Measurements from ENCODE around the gene GCA. TPM values are rescaled to one million over a fixed set of nuclear protein-coding genes. Genes with fewer than 3 reads are reported as not detected.
A peak's percentile ranks its signal among the peaks of the same experiment; 100 is the strongest.

The GCA gene
- total RNA-seq, 3 donors from 2014 or later: 14.1 to 32.8 (median 29.1) TPM

DNA sequence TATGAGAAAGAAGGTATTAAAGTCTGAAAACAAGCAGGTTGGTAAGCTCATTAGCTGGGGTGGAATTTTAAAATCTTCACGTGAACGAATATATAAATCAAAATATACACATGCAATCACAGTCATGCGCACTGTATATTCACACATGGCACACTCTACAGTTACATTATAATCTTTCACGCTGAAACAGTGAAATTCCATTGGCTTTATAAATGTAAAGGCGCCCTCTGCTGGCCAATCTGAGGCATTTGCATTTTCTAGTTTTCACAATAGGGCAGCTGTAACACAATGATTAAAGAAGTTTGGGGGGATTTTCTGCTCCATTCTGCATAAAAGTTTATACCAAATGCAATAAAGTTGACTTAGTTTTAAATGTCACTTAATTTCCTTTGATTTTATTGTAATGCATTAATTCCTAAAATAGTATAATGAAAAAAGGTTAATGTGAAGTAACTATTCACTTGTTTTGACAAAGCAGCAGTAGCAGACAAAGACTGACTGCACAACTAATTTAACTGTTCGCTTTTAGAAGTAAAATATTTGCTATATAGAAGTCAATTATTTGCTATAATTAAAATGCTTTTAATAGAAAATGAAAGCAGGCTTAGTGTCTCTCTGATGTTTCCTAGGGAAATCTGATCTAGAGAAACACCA, 42.7 kb upstream of the GCA start:
- H3K4me3 ChIP-seq: no peak overlapping the region
- peak; percentile 80 for ATAC-seq
- no peaks in the 10 kb centered on the region for H3K9me3 ChIP-seq
- intact Hi-C loops (cut with DNase I, micrococcal nuclease): no loop called here
- peak in 1 of 3 donors; percentile 32 for DNase-seq
- TF ChIP-seq, protein P1, sequence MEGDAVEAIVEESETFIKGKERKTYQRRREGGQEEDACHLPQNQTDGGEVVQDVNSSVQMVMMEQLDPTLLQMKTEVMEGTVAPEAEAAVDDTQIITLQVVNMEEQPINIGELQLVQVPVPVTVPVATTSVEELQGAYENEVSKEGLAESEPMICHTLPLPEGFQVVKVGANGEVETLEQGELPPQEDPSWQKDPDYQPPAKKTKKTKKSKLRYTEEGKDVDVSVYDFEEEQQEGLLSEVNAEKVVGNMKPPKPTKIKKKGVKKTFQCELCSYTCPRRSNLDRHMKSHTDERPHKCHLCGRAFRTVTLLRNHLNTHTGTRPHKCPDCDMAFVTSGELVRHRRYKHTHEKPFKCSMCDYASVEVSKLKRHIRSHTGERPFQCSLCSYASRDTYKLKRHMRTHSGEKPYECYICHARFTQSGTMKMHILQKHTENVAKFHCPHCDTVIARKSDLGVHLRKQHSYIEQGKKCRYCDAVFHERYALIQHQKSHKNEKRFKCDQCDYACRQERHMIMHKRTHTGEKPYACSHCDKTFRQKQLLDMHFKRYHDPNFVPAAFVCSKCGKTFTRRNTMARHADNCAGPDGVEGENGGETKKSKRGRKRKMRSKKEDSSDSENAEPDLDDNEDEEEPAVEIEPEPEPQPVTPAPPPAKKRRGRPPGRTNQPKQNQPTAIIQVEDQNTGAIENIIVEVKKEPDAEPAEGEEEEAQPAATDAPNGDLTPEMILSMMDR (IDR thresholded peaks at IDR 0.05): peak; percentile 79
- no peaks in the 10 kb centered on the region for H3K36me3 ChIP-seq (ENCODE audit: low read depth)
- no peaks in the 10 kb centered on the region for H3K4me1 ChIP-seq (ENCODE audit: low read depth)

DNA sequence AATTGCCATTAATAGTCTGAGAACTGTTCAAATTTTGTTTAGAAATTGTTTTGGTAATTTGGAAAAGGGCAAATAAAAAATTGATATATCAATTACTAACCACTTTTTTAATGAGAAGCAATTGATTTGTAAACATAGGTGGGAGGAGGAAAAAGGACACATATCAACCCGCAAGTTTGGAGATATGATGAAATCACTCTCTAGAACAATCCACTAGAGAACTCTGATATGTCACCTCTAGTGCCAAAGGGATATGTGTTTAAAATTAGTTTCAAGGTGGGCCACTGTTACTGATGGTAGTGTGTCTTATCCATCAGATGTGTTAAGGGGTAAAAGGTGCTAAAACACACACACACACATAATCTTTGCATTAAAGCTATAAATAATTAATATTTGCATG, 42.1 kb upstream of the GCA start:
- TF ChIP-seq, protein P1 (IDR thresholded peaks at IDR 0.05): no peak
- ATAC-seq (no peak), DNase-seq (no peak)
- intact Hi-C loops (cut with DNase I, micrococcal nuclease): no loop called here
- H3K36me3 ChIP-seq (ENCODE audit: low read depth): no peaks in the 10 kb centered on the region
- no peaks in the 10 kb centered on the region for H3K9me3 ChIP-seq
- no peak overlapping the region for H3K4me3 ChIP-seq
- H3K4me1 ChIP-seq (ENCODE audit: low read depth): no peaks in the 10 kb centered on the region

DNA sequence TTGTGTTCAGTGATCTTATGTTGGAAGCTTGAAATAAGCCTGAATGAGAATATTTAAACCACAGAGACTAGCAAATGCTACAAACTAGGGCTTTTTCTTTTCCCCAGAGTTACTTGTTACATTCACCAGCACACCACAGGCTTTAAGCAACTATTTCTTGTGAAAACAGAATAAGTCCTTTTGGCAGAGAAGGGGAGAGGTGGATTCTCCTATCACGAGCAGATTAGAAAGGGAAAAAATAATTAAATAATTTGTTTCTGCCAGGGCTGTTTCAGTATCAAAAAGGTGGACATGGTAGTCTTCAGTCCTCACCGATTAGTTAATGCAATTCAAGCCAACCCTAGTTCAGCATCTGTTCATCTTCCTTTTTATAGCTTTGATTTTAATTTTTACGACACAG, 38.0 kb upstream of the GCA start:
- intact Hi-C loops (cut with DNase I, micrococcal nuclease): no loop called here
- DNase-seq (no peak), ATAC-seq (no peak)
- no peaks in the 10 kb centered on the region for H3K4me1 ChIP-seq (ENCODE audit: low read depth)
- no peaks in the 10 kb centered on the region for H3K36me3 ChIP-seq (ENCODE audit: low read depth)
- no peak overlapping the region for H3K4me3 ChIP-seq
- no peaks in the 10 kb centered on the region for H3K9me3 ChIP-seq
- TF ChIP-seq, protein P1 (IDR thresholded peaks at IDR 0.05): no peak

DNA sequence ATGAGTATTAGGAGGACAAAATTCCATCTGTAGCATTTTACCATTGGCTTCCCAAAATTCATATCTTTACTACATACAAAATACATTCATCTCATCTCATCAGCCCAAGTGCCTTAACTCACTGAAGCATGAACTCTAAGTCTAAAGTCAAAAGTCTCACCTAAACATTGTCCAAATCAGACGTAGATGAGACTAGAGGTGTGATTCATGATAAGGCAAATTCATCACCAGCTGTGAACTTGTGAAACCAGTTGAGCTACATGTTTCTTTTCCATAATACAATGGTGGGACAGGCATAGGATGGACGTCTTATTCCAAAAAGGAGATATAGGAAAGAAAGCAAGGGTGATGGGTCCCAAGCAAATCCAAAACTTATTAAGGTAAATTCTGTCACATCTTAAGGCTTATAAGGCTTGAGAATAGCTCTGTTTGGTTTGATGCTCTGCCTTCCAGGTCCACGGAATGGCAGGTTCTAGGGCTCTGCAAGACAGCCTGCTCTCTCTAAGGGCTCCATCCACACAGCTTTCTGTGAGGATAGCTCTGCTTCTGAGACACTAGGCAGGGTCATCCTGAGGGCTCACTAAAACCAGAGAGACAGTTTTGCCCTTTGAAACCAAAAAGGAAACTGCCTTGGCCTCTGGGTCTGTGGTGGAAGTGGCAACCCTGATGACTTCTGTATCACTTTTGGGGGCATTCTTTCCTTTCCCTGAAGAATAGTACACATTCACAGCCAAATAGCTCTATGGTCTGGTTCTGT, 35.0 kb upstream of the GCA start:
- ATAC-seq (no peak), DNase-seq (no peak)
- H3K4me3 ChIP-seq: no peak overlapping the region
- H3K4me1 ChIP-seq (ENCODE audit: low read depth): peaks cover 7% of the 10 kb centered on the region
- H3K9me3 ChIP-seq: no peaks in the 10 kb centered on the region
- intact Hi-C loops (cut with DNase I, micrococcal nuclease): no loop called here
- TF ChIP-seq, protein P1 (IDR thresholded peaks at IDR 0.05): no peak
- no peaks in the 10 kb centered on the region for H3K36me3 ChIP-seq (ENCODE audit: low read depth)

DNA sequence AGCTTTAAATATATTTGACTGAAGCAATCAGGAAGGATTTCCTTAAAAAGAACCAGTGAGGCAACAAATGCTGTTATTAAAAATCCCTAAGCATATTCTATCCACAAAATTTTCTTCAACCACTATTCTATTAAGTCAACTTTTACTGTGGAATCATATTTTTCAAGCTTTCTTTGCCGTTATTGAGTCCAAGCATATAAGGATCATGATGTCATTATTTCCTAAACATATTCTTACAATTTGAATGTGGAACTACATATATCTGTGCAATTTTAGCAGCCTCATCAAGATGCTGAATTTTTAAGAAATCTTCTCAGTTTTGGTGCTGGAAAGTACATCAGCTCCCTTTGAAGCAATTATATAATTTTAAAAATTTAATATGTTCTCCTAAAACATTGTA, 31.1 kb upstream of the GCA start:
- Histone ChIP-seq H3K36me3 (ENCODE audit: low read depth) (no peaks in the 10 kb centered on the region), H3K9me3 (no peaks in the 10 kb centered on the region)

More for the DNA sequence above, 31.1 kb upstream of the GCA start:
- DNase-seq (no peak), ATAC-seq (no peak)
- intact Hi-C loops (cut with DNase I, micrococcal nuclease): no loop called here
- Histone ChIP-seq H3K4me3 (no peak overlapping the region), H3K4me1 (ENCODE audit: low read depth) (peaks cover 23% of the 10 kb centered on the region)
- TF ChIP-seq, protein P1 (IDR thresholded peaks at IDR 0.05): no peak

All from mucosa of descending colon (tissue), 3 donors.